HEK293 (cell line): ENCODE data around the gene SLC2A9.
A peak's percentile ranks its signal among the peaks of the same experiment; 100 is the strongest.

Experiments used
- CTCF ChIA-PET: fragments of 350-600 bp; formaldehyde crosslinking; extraction: SDS; loops from one replicate; lab custom pipeline; 2021; ENCODE audit warnings: antibody characterized with exemption; lab: Yijun Ruan, JAX
- POLR2A ChIA-PET: fragments of 300-600 bp; formaldehyde crosslinking; extraction: SDS; loops from one replicate; lab custom pipeline; 2020; ENCODE audit warnings: antibody characterized with exemption, inconsistent platforms; lab: Yijun Ruan, JAX
- H3K27ac ChIP-seq: fragments of 200-500 bp; sonication (Bioruptor generic); 2 replicates; pipeline ENCODE4 v1.5.1; 2014; ENCODE audit warnings: low read depth, low read length, control low read depth, inconsistent platforms; ENCODE audit errors: extremely low read depth
- H3K36me3 ChIP-seq, 2 experiments: fragments of 200-500 bp in 1 of 2; sonication (Bioruptor generic) in 1 of 2; 1 replicate in 1 of 2; 2 replicates in 1 of 2; pipeline ENCODE4 v1.5.1; 2014 to 2017; ENCODE audit warnings: inconsistent platforms in 2 of 2, low read length in 2 of 2; ENCODE audit not compliant: control insufficient read depth in 2 of 2, insufficient read depth in 1 of 2
- H3K4me1 ChIP-seq: fragments of 200-500 bp; sonication (Bioruptor generic); 2 replicates; pipeline ENCODE4 v1.5.1; 2014; ENCODE audit warnings: mild to moderate bottlenecking, low read length, inconsistent platforms; ENCODE audit not compliant: control insufficient read depth, insufficient read depth
- H3K4me3 ChIP-seq: 2 replicates; pipeline ENCODE4 v1.5.1; 2011; ENCODE audit warnings: low read depth, mild to moderate bottlenecking, control low read depth, low read length, moderate library complexity
- H3K9me3 ChIP-seq: fragments of 200-500 bp; sonication (Bioruptor generic); 2 replicates; pipeline ENCODE4 v1.5.1; 2014; ENCODE audit warnings: low read depth, low read length, inconsistent platforms; ENCODE audit not compliant: control insufficient read depth, insufficient read depth
- KLF8 ChIP-seq: fragments of 450-650 bp; formaldehyde crosslinking; IDR thresholded peaks from 2 replicates; pipeline ENCODE4 v1.5.1; 2016; ENCODE audit warnings: missing biosample characterization, missing genetic modification characterization
- SETDB1 ChIP-seq: IDR thresholded peaks from one replicate; pipeline ENCODE4 v1.6.1; 2017; ENCODE audit warnings: mild to moderate bottlenecking, low read length, moderate library complexity, mixed read lengths; ENCODE audit not compliant: insufficient read length
- SP2 ChIP-seq: fragments of 450-650 bp; formaldehyde crosslinking; IDR thresholded peaks from 2 replicates; pipeline ENCODE4 v1.5.1; 2016; ENCODE audit warnings: missing biosample characterization, missing genetic modification characterization
- TRIM28 ChIP-seq: IDR thresholded peaks from 2 replicates; pipeline ENCODE4 v1.6.1; 2011; ENCODE audit warnings: low read length, control low read depth, borderline replicate concordance
- ZBTB17 ChIP-seq: fragments of 450-650 bp; formaldehyde crosslinking; IDR thresholded peaks from 2 replicates; pipeline ENCODE4 v1.5.1; 2016; ENCODE audit warnings: missing biosample characterization, missing genetic modification characterization
- ZFP41 ChIP-seq: fragments of 450-650 bp; formaldehyde crosslinking; IDR thresholded peaks from 2 replicates; pipeline ENCODE4 v1.5.1; 2016; ENCODE audit warnings: missing biosample characterization, missing genetic modification characterization, borderline replicate concordance
- ZNF133 ChIP-seq: fragments of 450-650 bp; formaldehyde crosslinking; IDR thresholded peaks from 2 replicates; pipeline ENCODE4 v1.5.1; 2016; ENCODE audit warnings: missing biosample characterization, missing genetic modification characterization
- ZNF155 ChIP-seq: fragments of 450-650 bp; formaldehyde crosslinking; IDR thresholded peaks from 2 replicates; pipeline ENCODE4 v1.5.1; 2016; ENCODE audit warnings: missing biosample characterization, missing genetic modification characterization
- ZNF366 ChIP-seq: fragments of 450-650 bp; formaldehyde crosslinking; conservative IDR thresholded peaks from 2 replicates; pipeline ENCODE4 v1.5.1; 2016; ENCODE audit warnings: missing biosample characterization, missing genetic modification characterization
- ZNF426 ChIP-seq: fragments of 450-650 bp; formaldehyde crosslinking; IDR thresholded peaks from 2 replicates; pipeline ENCODE4 v1.5.1; 2017; ENCODE audit warnings: missing biosample characterization, missing genetic modification characterization, mild to moderate bottlenecking, inconsistent platforms, moderate library complexity
- ZNF610 ChIP-seq: fragments of 450-650 bp; formaldehyde crosslinking; IDR thresholded peaks from 2 replicates; pipeline ENCODE4 v1.5.1; 2016; ENCODE audit warnings: missing biosample characterization, missing genetic modification characterization, borderline replicate concordance
- ZNF626 ChIP-seq: fragments of 450-650 bp; sonication (Bioruptor Pico); formaldehyde crosslinking; IDR thresholded peaks from 2 replicates; pipeline ENCODE4 v1.5.1; 2018; ENCODE audit warnings: missing biosample characterization, missing genetic modification characterization, inconsistent platforms
- ZNF664 ChIP-seq: fragments of 450-650 bp; formaldehyde crosslinking; IDR thresholded peaks from 2 replicates; pipeline ENCODE4 v1.5.1; 2016; ENCODE audit warnings: missing biosample characterization, missing genetic modification characterization
- ZNF777 ChIP-seq: fragments of 450-650 bp; formaldehyde crosslinking; IDR thresholded peaks from 2 replicates; pipeline ENCODE4 v1.5.1; 2017; ENCODE audit warnings: missing biosample characterization, missing genetic modification characterization, borderline replicate concordance
- TF ChIP-seq, protein P1 (sequence below): fragments of 450-650 bp; formaldehyde crosslinking; IDR thresholded peaks from 2 replicates; pipeline ENCODE4 v1.5.1; 2016; ENCODE audit warnings: missing biosample characterization, missing genetic modification characterization

SLC2A9 gene

DNA sequence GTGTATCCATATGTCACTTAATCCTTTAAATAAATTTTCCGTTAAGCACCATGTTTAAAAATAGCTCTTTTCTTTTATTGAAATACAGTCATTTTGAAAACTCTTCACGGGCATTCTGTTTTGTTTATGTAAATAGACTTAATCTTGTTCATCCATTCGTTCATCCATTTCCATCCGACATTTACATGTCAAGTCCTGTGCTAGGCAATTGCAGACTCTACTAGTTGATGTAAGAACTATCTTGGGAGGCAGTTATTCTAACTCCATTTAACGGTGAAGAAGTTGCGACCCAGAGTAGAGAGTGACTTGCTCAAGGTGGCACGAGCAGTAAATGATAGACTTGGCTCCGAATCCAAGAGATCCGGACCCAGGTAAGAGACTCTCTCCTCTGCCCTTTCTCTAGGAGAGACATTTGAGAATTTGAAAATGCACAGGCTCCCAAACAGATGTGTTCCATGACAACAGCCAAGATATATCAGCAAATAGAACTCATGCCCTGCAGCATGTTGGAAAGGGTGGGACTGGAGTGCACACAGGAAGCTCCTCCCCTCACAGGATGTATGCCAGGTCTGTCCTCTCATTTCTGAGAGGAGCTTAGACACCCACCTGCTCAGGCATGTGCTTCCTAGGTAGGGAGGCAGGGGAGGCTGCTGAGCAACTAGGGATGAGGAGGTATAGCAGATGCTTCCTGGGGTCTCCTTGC is 175.4 kb downstream of the SLC2A9 start:
- ChIA-PET CTCF (interaction anchor here (0.6 kb wide), 1 partner anchor 219 kb away, joined by 3 read pairs; no protein-coding TSS in a partner anchor), POLR2A (no interaction called here)
- no peak overlapping the region for H3K27ac ChIP-seq
- no peaks in the 10 kb centered on the region; the same call in 1 of the 2 replicates for H3K9me3 ChIP-seq
- no peak overlapping the region for H3K4me3 ChIP-seq
- H3K4me1 ChIP-seq: no peaks in the 10 kb centered on the region
- TF ChIP-seq ZBTB17 (no peak), ZNF664 (tag by site-specific recombination) (no peak), ZNF626 (no peak)
- TF ChIP-seq, all 188 proteins: peak for 0
- H3K36me3 ChIP-seq: no peaks in the 10 kb centered on the region

DNA sequence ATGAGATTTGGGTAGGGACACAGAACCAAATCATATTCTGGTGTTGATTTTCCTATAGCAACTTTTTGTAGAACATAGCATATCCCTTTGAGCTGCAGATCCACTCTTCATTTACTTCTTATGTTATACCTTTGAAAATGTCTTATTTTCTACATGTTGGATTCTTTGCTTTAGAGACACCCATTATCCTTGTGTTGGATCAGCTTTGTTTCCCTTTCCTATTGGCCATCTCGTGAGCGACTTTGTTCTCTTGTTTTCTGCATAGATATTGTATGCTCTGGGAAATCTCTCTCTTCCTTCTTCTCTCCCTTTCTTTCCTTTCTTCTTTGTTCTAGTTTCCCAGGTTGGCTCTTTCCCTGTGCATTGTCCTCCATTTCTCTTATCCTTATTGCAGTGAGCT is 180.2 kb downstream of the SLC2A9 start:
- Histone ChIP-seq H3K27ac (no peak overlapping the region), H3K9me3 (no peaks in the 10 kb centered on the region; the same call in 1 of the 2 replicates), H3K4me1 (no peaks in the 10 kb centered on the region), H3K4me3 (no peak overlapping the region), H3K36me3 (no peaks in the 10 kb centered on the region)
- TF ChIP-seq TRIM28 (peak; percentile 65; the same call in 1 of the 2 replicates), ZNF133 (tag by site-specific recombination) (peak; percentile 72; the same call in 1 of the 2 replicates), ZFP41 (tag by site-specific recombination) (no peak), SETDB1 (peak; percentile 51)
- TF ChIP-seq, protein P1, sequence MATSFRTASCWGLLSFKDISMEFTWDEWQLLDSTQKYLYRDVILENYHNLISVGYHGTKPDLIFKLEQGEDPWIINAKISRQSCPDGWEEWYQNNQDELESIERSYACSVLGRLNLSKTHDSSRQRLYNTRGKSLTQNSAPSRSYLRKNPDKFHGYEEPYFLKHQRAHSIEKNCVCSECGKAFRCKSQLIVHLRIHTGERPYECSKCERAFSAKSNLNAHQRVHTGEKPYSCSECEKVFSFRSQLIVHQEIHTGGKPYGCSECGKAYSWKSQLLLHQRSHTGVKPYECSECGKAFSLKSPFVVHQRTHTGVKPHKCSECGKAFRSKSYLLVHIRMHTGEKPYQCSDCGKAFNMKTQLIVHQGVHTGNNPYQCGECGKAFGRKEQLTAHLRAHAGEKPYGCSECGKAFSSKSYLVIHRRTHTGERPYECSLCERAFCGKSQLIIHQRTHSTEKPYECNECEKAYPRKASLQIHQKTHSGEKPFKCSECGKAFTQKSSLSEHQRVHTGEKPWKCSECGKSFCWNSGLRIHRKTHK (tag by site-specific recombination): no peak
- ChIA-PET POLR2A (no interaction called here), CTCF (no interaction called here)

DNA sequence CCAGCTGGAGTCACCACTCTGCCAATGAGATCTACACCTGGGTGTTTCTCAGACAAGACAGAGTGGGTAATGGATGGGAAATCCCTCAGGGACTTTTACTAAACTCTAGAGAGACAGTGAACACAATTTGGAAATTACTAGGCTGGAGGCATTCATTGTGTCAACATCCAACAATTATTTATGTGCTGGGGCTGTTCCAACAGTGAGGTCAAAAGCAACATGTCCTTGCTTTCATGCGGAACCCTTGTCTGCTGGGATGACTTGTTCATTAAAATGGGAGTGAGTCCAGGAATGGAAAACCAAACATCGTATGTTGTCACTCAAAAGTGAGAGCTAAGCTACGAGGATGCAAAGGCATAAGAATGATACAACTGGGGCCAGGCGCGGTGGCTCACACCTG is 185.9 kb downstream of the SLC2A9 start:
- POLR2A ChIA-PET: no interaction called here
- Histone ChIP-seq H3K9me3 (no peaks in the 10 kb centered on the region), H3K36me3 (no peaks in the 10 kb centered on the region), H3K4me3 (no peak overlapping the region), H3K27ac (no peak overlapping the region), H3K4me1 (no peaks in the 10 kb centered on the region)
- TF ChIP-seq ZNF155 (tag by site-specific recombination): no peak
- no peak for TF ChIP-seq ZNF366 (tag by site-specific recombination)
- no peak for TF ChIP-seq ZNF777 (tag by site-specific recombination)
- CTCF ChIA-PET: no interaction called here

DNA sequence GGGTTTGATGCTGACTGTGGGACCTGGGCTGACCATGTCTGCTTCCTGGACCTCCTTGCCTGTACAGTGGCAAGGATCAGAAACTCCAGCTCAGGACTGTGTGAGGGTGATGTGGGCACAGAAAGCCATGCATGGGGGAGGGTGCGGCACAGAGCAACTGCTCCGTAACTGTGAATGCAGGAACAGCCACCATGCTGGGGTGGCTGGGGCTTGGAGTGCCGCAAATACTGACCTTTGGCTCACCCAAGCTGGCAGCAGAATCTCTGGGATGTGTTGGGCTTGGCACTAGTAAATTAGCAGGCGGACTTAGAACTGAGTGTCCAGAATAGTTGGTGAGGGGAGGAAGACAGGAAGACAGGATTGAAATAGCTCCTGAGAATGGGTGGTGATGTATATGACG is 187.9 kb downstream of the SLC2A9 start:
- CTCF ChIA-PET: no interaction called here
- POLR2A ChIA-PET: no interaction called here
- H3K9me3 ChIP-seq: no peaks in the 10 kb centered on the region
- no peaks in the 10 kb centered on the region for H3K4me1 ChIP-seq
- H3K4me3 ChIP-seq: no peak overlapping the region
- TF ChIP-seq ZNF610 (tag by site-specific recombination): no peak
- TF ChIP-seq SP2 (tag by site-specific recombination): no peak
- TF ChIP-seq KLF8 (tag by site-specific recombination): no peak
- no peak for TF ChIP-seq ZNF426
- H3K36me3 ChIP-seq: no peaks in the 10 kb centered on the region
- H3K27ac ChIP-seq: no peak overlapping the region
